ENCODE measurements around the gene C19orf73. TPM values are rescaled to one million over a fixed set of nuclear protein-coding genes. Genes with fewer than 3 reads are reported as not detected.

C19orf73 gene
- total and polyA plus RNA-seq, 4 donors: 0.56 to 2.1 (median 1.7) TPM

DNA sequence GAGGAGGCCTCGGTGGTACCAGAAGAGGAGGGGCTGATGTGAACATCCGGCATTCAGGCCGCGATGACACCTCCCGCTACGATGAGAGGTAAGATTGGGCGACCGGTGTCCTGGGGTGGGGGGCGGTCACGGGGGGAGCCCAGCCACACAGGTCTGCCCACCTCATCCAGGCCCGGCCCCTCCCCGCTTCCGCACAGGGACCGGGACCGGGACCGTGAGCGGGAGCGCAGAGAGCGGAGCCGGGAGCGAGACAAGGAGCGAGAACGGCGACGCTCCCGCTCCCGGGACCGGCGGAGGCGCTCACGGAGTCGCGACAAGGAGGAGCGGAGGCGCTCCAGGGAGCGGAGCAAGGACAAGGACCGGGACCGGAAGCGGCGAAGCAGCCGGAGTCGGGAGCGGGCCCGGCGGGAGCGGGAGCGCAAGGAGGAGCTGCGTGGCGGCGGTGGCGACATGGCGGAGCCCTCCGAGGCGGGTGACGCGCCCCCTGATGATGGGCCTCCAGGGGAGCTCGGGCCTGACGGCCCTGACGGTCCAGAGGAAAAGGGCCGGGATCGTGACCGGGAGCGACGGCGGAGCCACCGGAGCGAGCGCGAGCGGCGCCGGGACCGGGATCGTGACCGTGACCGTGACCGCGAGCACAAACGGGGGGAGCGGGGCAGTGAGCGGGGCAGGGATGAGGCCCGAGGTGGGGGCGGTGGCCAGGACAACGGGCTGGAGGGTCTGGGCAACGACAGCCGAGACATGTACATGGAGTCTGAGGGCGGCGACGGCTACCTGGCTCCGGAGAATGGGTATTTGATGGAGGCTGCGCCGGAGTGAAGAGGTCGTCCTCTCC is 11.1 kb downstream of the C19orf73 start:
- no peak for DNase-seq (ENCODE audit: low spot score)
- Histone ChIP-seq H3K27ac (ENCODE audit: low read depth in 1 of 2, low read length in 2 of 2) (no peak overlapping the region), H3K4me3 (ENCODE audit: low read depth in 1 of 3, low read length in 3 of 3) (no peak overlapping the region), H3K36me3 (ENCODE audit: control insufficient read depth in 4 of 4, insufficient read depth in 3 of 4, low read depth in 1 of 4, low read length in 3 of 4) (peaks cover 5 to 52% (median 24%) of the 10 kb centered on the region in 4 donors), H3K9me3 (ENCODE audit: control insufficient read depth in 4 of 4, low read length in 3 of 4) (no peaks in the 10 kb centered on the region), H3K4me1 (ENCODE audit: control insufficient read depth in 4 of 4, insufficient read depth in 4 of 4, low read length in 3 of 4) (no peaks in the 10 kb centered on the region), H3K27me3 (ENCODE audit: control insufficient read depth in 4 of 4, insufficient read depth in 4 of 4, low read length in 3 of 4) (no peaks in the 10 kb centered on the region), H3K9ac (ENCODE audit: low read depth in 1 of 2, low read length in 2 of 2) (no peak overlapping the region)
- TF ChIP-seq NR2F2 (IDR thresholded peaks at IDR 0.05) (no peak), ZBTB33 (IDR thresholded peaks at IDR 0.05) (no peak), TAF1 (conservative IDR thresholded peaks at IDR 0.05) (no peak), FOXA2 (IDR thresholded peaks at IDR 0.05) (no peak), YY1 (IDR thresholded peaks at IDR 0.05) (no peak), HNF4G (IDR thresholded peaks at IDR 0.05) (no peak), RXRA (IDR thresholded peaks at IDR 0.05) (no peak), JUND (IDR thresholded peaks at IDR 0.05) (no peak), GABPA (IDR thresholded peaks at IDR 0.05 in 1 of 2, conservative IDR thresholded peaks at IDR 0.05 in 1 of 2) (no peak), SP1 (IDR thresholded peaks at IDR 0.05) (no peak), RAD21 (IDR thresholded peaks at IDR 0.05) (no peak), FOXA1 (IDR thresholded peaks at IDR 0.05) (no peak), CTCF (IDR thresholded peaks at IDR 0.05; ENCODE audit: low read depth, low read length, missing input control) (no peak), EGR1 (IDR thresholded peaks at IDR 0.05; ENCODE audit: low read depth in 2 of 2) (no peak), HNF4A (conservative IDR thresholded peaks at IDR 0.05) (no peak)
- TF ChIP-seq, protein P1, sequence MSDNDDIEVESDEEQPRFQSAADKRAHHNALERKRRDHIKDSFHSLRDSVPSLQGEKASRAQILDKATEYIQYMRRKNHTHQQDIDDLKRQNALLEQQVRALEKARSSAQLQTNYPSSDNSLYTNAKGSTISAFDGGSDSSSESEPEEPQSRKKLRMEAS (IDR thresholded peaks at IDR 0.05): no peak
- TF ChIP-seq, protein P2, sequence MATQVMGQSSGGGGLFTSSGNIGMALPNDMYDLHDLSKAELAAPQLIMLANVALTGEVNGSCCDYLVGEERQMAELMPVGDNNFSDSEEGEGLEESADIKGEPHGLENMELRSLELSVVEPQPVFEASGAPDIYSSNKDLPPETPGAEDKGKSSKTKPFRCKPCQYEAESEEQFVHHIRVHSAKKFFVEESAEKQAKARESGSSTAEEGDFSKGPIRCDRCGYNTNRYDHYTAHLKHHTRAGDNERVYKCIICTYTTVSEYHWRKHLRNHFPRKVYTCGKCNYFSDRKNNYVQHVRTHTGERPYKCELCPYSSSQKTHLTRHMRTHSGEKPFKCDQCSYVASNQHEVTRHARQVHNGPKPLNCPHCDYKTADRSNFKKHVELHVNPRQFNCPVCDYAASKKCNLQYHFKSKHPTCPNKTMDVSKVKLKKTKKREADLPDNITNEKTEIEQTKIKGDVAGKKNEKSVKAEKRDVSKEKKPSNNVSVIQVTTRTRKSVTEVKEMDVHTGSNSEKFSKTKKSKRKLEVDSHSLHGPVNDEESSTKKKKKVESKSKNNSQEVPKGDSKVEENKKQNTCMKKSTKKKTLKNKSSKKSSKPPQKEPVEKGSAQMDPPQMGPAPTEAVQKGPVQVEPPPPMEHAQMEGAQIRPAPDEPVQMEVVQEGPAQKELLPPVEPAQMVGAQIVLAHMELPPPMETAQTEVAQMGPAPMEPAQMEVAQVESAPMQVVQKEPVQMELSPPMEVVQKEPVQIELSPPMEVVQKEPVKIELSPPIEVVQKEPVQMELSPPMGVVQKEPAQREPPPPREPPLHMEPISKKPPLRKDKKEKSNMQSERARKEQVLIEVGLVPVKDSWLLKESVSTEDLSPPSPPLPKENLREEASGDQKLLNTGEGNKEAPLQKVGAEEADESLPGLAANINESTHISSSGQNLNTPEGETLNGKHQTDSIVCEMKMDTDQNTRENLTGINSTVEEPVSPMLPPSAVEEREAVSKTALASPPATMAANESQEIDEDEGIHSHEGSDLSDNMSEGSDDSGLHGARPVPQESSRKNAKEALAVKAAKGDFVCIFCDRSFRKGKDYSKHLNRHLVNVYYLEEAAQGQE (IDR thresholded peaks at IDR 0.05): no peak
- TF ChIP-seq, protein P3, sequence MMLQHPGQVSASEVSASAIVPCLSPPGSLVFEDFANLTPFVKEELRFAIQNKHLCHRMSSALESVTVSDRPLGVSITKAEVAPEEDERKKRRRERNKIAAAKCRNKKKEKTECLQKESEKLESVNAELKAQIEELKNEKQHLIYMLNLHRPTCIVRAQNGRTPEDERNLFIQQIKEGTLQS (IDR thresholded peaks at IDR 0.05): no peak
- WGBS: 97% methylated on average over 93 of the region's 93 CpGs
